GM12878 (cell line): ENCODE measurements around the gene SRPX2. TPM values are rescaled to one million over a fixed set of nuclear protein-coding genes. Genes with fewer than 3 reads are reported as not detected.

ENCODE experiments used
- ATAC-seq: fragments of 200-7000 bp; cut with Tn5 transposase; 3 replicates; pipeline ENCODE4 v1.9.1; 2020; ENCODE audit warnings: mild to moderate bottlenecking, moderate library complexity
- BruUV-seq: library from RNA; stranded (reverse); fragments of 400-500 nt; replicated peaks from 2 replicates; lab custom pipeline; 2021; lab: Mats Ljungman, UMichigan
- CTCF ChIA-PET: fragments of 300-600 bp; sonication (Branson Sonifier 250); formaldehyde crosslinking; extraction: SDS; loops from one replicate; lab custom pipeline; 2021; ENCODE audit warnings: inconsistent platforms; lab: Yijun Ruan, JAX
- POLR2A ChIA-PET: fragments of 350-600 bp; formaldehyde crosslinking; extraction: SDS; loops from one replicate; lab custom pipeline; 2021; ENCODE audit warnings: inconsistent platforms; lab: Charles Lee
- RAD21 ChIA-PET: fragments of 300-600 bp; sonication (Branson Sonifier 250); formaldehyde crosslinking; loops from one replicate; lab custom pipeline; 2023; ENCODE audit warnings: antibody characterized with exemption; ENCODE audit not compliant: unreplicated experiment; lab: Charles Lee
- SMC1A ChIA-PET: fragments of 300-600 bp; sonication (Branson Sonifier 250); formaldehyde crosslinking; loops from one replicate; lab custom pipeline; 2023; ENCODE audit not compliant: unreplicated experiment, uncharacterized antibody; lab: Charles Lee
- DNase-seq: peaks from one replicate; pipeline ENCODE4 v3.0.0-alpha.2; 2011; ENCODE audit warnings: low read depth, low spot score
- FAIRE-seq: peaks from 3 replicates; lab custom pipeline; 2011; peaks lifted over from hg19 to GRCh38; lab: Jason Lieb, UNC
- H2AFZ ChIP-seq: 2 replicates; pipeline ENCODE4 v1.6.0; 2011; ENCODE audit warnings: low read depth, low read length, control low read depth; ENCODE audit not compliant: control insufficient read depth
- H3K27ac ChIP-seq: 2 replicates; pipeline ENCODE4 v1.5.1; 2011; ENCODE audit warnings: control low read depth; ENCODE audit not compliant: control insufficient read depth, insufficient read depth
- H3K27me3 ChIP-seq, 2 experiments: replicated peaks in 1 of 2; 2 replicates each; pipeline versions ENCODE4 v1.6.0 to v1.6.1; 2011; ENCODE audit warnings: low read length in 1 of 2; ENCODE audit not compliant: control insufficient read depth in 2 of 2, insufficient read depth in 2 of 2
- H3K36me3 ChIP-seq, 2 experiments: 2 replicates each; pipeline ENCODE4 v1.5.1; 2011; ENCODE audit warnings: low read length in 1 of 2; ENCODE audit not compliant: control insufficient read depth in 2 of 2, insufficient read depth in 2 of 2
- H3K4me1 ChIP-seq: 2 replicates; pipeline ENCODE4 v1.6.1; 2011; ENCODE audit warnings: mild to moderate bottlenecking, low read length, moderate library complexity, mixed read lengths; ENCODE audit not compliant: control insufficient read depth, insufficient read depth
- H3K4me2 ChIP-seq: 2 replicates; pipeline ENCODE4 v1.6.0; 2011; ENCODE audit warnings: control low read depth; ENCODE audit not compliant: control insufficient read depth, insufficient read depth
- H3K4me3 ChIP-seq: fragments of 200-600 bp; sonication (generic); 2 replicates; pipeline ENCODE4 v1.5.1; 2016
- H3K79me2 ChIP-seq: 2 replicates; pipeline ENCODE4 v1.6.0; 2011; ENCODE audit warnings: low read length; ENCODE audit not compliant: control insufficient read depth, insufficient read depth
- H3K9ac ChIP-seq: 2 replicates; pipeline ENCODE4 v1.8.0; 2011; ENCODE audit warnings: low read length, control low read depth, mixed read lengths; ENCODE audit not compliant: control insufficient read depth, insufficient read depth
- H3K9me3 ChIP-seq: replicated peaks from 3 replicates; pipeline ENCODE4 v1.5.1; 2011; ENCODE audit warnings: mild to moderate bottlenecking, low read length; ENCODE audit not compliant: control insufficient read depth, insufficient read depth
- H4K20me1 ChIP-seq: 2 replicates; pipeline ENCODE4 v1.6.0; 2011; ENCODE audit not compliant: control insufficient read depth, insufficient read depth
- ATF2 ChIP-seq: IDR thresholded peaks from 2 replicates; pipeline ENCODE4 v1.6.1; 2012; ENCODE audit warnings: low read length, inconsistent platforms
- BMI1 ChIP-seq: fragments of 450-650 bp; IDR thresholded peaks from 2 replicates; pipeline ENCODE4 v1.6.1; 2016; ENCODE audit warnings: mild to moderate bottlenecking, moderate library complexity, borderline replicate concordance
- CBX3 ChIP-seq: fragments of 200-600 bp; sonication (generic); IDR thresholded peaks from 2 replicates; pipeline ENCODE4 v1.6.1; 2016; ENCODE audit warnings: low read depth, borderline replicate concordance
- CTCF ChIP-seq, 3 experiments: IDR thresholded peaks in 2 of 3; conservative IDR thresholded peaks in 1 of 3; 2 replicates each; pipeline ENCODE4 v1.5.1; 2011; ENCODE audit warnings: low read depth in 3 of 3, low read length in 3 of 3, mild to moderate bottlenecking in 3 of 3, control low read depth in 2 of 3, moderate library complexity in 2 of 3, inconsistent platforms in 1 of 3, mixed read lengths in 1 of 3; ENCODE audit not compliant: control insufficient read depth in 2 of 3, insufficient read depth in 1 of 3; ENCODE audit errors: extremely low read depth in 1 of 3
- E2F8 ChIP-seq: fragments of 450-650 bp; IDR thresholded peaks from 2 replicates; pipeline ENCODE4 v1.6.1; 2018; ENCODE audit warnings: mild to moderate bottlenecking, low read depth, moderate library complexity; ENCODE audit not compliant: partially characterized antibody
- GABPA ChIP-seq: IDR thresholded peaks from 2 replicates; pipeline ENCODE4 v1.6.1; 2014; ENCODE audit warnings: antibody characterized with exemption, low read depth, mild to moderate bottlenecking, inconsistent platforms
- HCFC1 ChIP-seq: fragments of 150-350 bp; IDR thresholded peaks from 2 replicates; pipeline ENCODE4 v1.6.1; 2014; ENCODE audit warnings: low read length
- MEF2B ChIP-seq: fragments of 450-650 bp; IDR thresholded peaks from 2 replicates; pipeline ENCODE4 v1.6.1; 2018; ENCODE audit warnings: mild to moderate bottlenecking, moderate library complexity; ENCODE audit not compliant: partially characterized antibody, poor library complexity, severe bottlenecking
- NBN ChIP-seq: fragments of 450-650 bp; IDR thresholded peaks from 2 replicates; pipeline ENCODE4 v1.6.1; 2016
- SIN3A ChIP-seq: IDR thresholded peaks from 2 replicates; pipeline ENCODE4 v1.6.1; 2012; ENCODE audit warnings: low read depth, low read length, improper control_type of control experiment
- SIX5 ChIP-seq: IDR thresholded peaks from 2 replicates; pipeline ENCODE4 v1.6.1; 2011; ENCODE audit warnings: mild to moderate bottlenecking, low read depth, low read length, moderate library complexity; ENCODE audit not compliant: severe bottlenecking
- TCF7 ChIP-seq: IDR thresholded peaks from 2 replicates; pipeline ENCODE4 v1.6.1; 2014; ENCODE audit warnings: antibody characterized with exemption, borderline replicate concordance
- WGBS: methylation state at CpG from one replicate; pipeline ENCODE4 v1.1.6; 2016; ENCODE audit warnings: low lambda C conversion rate; ENCODE audit not compliant: insufficient replicate concordance, insufficient coverage; ENCODE audit errors: missing lambda C conversion rate; 5-methylcytosine and 5-hydroxymethylcytosine counted together
- in situ Hi-C: fragments of 300-500 bp; cut with MboI; formaldehyde crosslinking; loops from 9 replicates; pipeline ENCODE4 v1.14.3; 2018; ENCODE audit warnings: mixed read lengths
- intact Hi-C: fragments of 100-400 bp; cut with micrococcal nuclease; formaldehyde crosslinking; loops from one replicate; pipeline ENCODE4 v1.14.2; 2022; ENCODE audit not compliant: unreplicated experiment
- polyA plus RNA-seq, 11 experiments: library from polyadenylated mRNA; depleted of rRNA in 4 of 11; unstranded in 6 of 11; stranded (reverse) in 5 of 11; fragments of >200 nt; fragmentation: Nextera tagmentation in 4 of 11; fragmentation: Illumina TruSeq in 1 of 11; extraction: Ambion mirVana in 4 of 11; extraction: Trizol in 1 of 11; gene quantifications; 1 replicate in 1 of 11; 2 replicates in 10 of 11; pipeline versions ENCODE4 v1.2.1 to v1.2.3, GENCODE V29; 2011 to 2016; ENCODE audit warnings: inconsistent platforms in 2 of 11, missing spikeins in 2 of 11, low read depth in 1 of 11
- total RNA-seq, 4 experiments: library from RNA; depleted of rRNA in 3 of 4; stranded (reverse); fragments of >200 nt in 3 of 4; fragmentation: Illumina TruSeq in 1 of 4; extraction: Trizol in 1 of 4; gene quantifications; 2 replicates each; pipeline versions ENCODE4 v1.2.1 to v1.2.3, GENCODE V29; 2013 to 2021

The SRPX2 gene
- total and polyA plus RNA-seq, 10 of the 15 experiments (the other 5 are each of a cell fraction or from before 2014, with no cell fraction given) = not detected

GRCh38 chrX:100645106-100645505 lies 1.1 kb downstream of the SRPX2 start:
- in situ Hi-C loops = no loop called here
- ChIA-PET CTCF (interaction anchor here (1.1 kb wide), 1 partner anchor 277 kb away, joined by 3 read pairs; no protein-coding TSS in a partner anchor), SMC1A (no interaction called here), POLR2A (no interaction called here)
- Histone ChIP-seq H4K20me1 (no peaks in the 10 kb centered on the region), H3K4me3 (no peak overlapping the region), H3K79me2 (no peaks in the 10 kb centered on the region), H3K27me3 (no peaks in the 10 kb centered on the region; a peak in 1 of 4 replicates), H3K36me3 (no peaks in the 10 kb centered on the region), H2AFZ (no peak overlapping the region)
- BruUV-seq = no TSS peak
- WGBS = 0% methylated on average over 4 of the region's 4 CpGs
- FAIRE-seq (no peak), DNase-seq (no peak), ATAC-seq (no peak)
- no peak for TF ChIP-seq HCFC1
- TF ChIP-seq, all 136 proteins: peak for 0
- RAD21 ChIA-PET = no interaction called here
- Histone ChIP-seq H3K9ac (no peak overlapping the region), H3K4me2 (no peak overlapping the region), H3K9me3 (no peaks in the 10 kb centered on the region), H3K4me1 (no peaks in the 10 kb centered on the region), H3K27ac (no peak overlapping the region)
- intact Hi-C loops = no loop called here

GRCh38 chrX:100647095-100647494 lies 3.1 kb downstream of the SRPX2 start:
- H3K79me2 ChIP-seq = no peaks in the 10 kb centered on the region
- BruUV-seq = no TSS peak
- no peak overlapping the region for H3K4me3 ChIP-seq
- no peak for FAIRE-seq
- CTCF ChIA-PET = interaction anchor here (1.3 to 1.6 kb wide), 3 partner anchors 10 to 25 kb away, joined by 3 to 5 read pairs (median 4); no protein-coding TSS in a partner anchor
- no peak overlapping the region for H2AFZ ChIP-seq
- no peak overlapping the region for H3K9ac ChIP-seq
- no peak overlapping the region for H3K4me2 ChIP-seq
- no peaks in the 10 kb centered on the region for H3K36me3 ChIP-seq
- POLR2A ChIA-PET = no interaction called here
- no peaks in the 10 kb centered on the region for H3K4me1 ChIP-seq
- in situ Hi-C loops (no loop called here), intact Hi-C loops (no loop called here)
- no peak for DNase-seq
- no peaks in the 10 kb centered on the region for H3K9me3 ChIP-seq
- no peak for ATAC-seq
- no peaks in the 10 kb centered on the region for H4K20me1 ChIP-seq
- RAD21 ChIA-PET = no interaction called here
- 0% methylated on average over 1 of the region's 1 CpG for WGBS
- H3K27me3 ChIP-seq = no peaks in the 10 kb centered on the region; a peak in 1 of 4 replicates
- H3K27ac ChIP-seq = no peak overlapping the region
- SMC1A ChIA-PET = no interaction called here
- TF ChIP-seq CTCF (IDR thresholded peaks at IDR 0.05 in 2 of 3, conservative IDR thresholded peaks at IDR 0.05 in 1 of 3; ENCODE audit: control insufficient read depth in 2 of 3, extremely low read depth in 1 of 3, insufficient read depth in 1 of 3, low read depth in 3 of 3, low read length in 3 of 3) (no peak), BMI1 (no peak), NBN (no peak), E2F8 (no peak), SIX5 (no peak), ATF2 (no peak), TCF7 (no peak), MEF2B (no peak), SIN3A (no peak), GABPA (no peak), CBX3 (no peak)
